GM12864 (cell line): ENCODE measurements around the gene PHLDB1.

Experiments
- DNase-seq: peaks from one replicate; pipeline ENCODE4 v3.0.0-alpha.2; 2011; ENCODE audit warnings: low read depth
- H3K4me3 ChIP-seq: 2 replicates; pipeline ENCODE4 v1.5.1; 2011; ENCODE audit warnings: mild to moderate bottlenecking, low read depth, low read length, control low read depth
- TF ChIP-seq, protein P1 (sequence below): IDR thresholded peaks from 2 replicates; pipeline ENCODE4 v1.5.1; 2011; ENCODE audit warnings: low read depth, mild to moderate bottlenecking, moderate library complexity, low read length, control low read depth, inconsistent platforms; ENCODE audit errors: missing control alignments

PHLDB1 gene

DNA sequence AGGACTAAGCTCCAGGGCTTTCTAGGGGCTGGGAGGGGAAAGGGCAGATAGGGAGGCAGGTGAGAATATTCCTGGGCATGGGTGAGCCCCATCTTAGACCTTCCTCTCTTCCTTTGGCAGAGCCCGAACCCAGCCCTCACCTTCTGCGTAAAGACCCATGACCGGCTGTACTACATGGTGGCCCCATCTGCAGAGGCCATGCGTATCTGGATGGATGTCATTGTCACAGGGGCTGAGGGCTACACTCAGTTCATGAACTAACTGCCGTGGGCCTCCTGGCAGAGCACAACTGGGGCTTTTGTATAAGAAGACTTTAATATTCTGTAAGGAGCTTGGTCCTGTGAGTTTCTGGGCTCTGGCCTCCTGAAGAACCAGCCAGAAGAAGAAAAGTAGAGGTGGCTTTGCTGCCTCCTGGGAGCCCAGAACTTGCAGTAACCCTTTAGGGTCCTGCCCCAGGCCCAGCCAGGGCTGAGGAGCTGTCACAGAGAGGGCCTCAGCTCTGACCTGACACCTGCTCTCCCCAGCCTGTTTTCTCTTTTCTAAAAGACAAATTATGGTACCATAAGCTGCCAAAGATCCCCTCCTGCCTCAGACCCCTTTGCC, 49.2 kb downstream of the PHLDB1 start:
- TF ChIP-seq, protein P1, sequence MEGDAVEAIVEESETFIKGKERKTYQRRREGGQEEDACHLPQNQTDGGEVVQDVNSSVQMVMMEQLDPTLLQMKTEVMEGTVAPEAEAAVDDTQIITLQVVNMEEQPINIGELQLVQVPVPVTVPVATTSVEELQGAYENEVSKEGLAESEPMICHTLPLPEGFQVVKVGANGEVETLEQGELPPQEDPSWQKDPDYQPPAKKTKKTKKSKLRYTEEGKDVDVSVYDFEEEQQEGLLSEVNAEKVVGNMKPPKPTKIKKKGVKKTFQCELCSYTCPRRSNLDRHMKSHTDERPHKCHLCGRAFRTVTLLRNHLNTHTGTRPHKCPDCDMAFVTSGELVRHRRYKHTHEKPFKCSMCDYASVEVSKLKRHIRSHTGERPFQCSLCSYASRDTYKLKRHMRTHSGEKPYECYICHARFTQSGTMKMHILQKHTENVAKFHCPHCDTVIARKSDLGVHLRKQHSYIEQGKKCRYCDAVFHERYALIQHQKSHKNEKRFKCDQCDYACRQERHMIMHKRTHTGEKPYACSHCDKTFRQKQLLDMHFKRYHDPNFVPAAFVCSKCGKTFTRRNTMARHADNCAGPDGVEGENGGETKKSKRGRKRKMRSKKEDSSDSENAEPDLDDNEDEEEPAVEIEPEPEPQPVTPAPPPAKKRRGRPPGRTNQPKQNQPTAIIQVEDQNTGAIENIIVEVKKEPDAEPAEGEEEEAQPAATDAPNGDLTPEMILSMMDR, result no peak
- no peak for DNase-seq

DNA sequence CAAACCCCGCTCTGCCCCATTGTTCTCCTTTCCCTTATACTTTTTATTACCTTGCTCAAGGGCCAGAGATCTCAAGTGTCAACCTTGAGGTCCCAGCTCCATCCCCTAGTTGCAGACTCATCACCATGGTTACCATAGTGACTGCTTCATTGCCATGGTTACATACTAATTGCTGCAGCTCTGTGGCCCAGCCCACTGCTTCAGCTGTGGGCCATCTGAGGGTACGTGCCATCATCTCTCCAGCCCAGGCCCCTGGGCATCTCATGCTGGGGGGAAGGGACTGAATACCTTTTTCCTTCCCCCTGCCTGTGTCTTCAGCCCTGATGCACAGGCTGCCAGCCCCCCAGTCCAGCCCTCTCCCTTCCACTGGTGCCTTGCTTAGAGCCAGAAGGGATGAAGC, 49.8 kb downstream of the PHLDB1 start:
- H3K4me3 ChIP-seq, result no peak overlapping the region
- no peak for DNase-seq
- TF ChIP-seq, protein P1, result no peak

More for the DNA sequence above, 49.2 kb downstream of the PHLDB1 start:
- H3K4me3 ChIP-seq, result no peak overlapping the region

DNA sequence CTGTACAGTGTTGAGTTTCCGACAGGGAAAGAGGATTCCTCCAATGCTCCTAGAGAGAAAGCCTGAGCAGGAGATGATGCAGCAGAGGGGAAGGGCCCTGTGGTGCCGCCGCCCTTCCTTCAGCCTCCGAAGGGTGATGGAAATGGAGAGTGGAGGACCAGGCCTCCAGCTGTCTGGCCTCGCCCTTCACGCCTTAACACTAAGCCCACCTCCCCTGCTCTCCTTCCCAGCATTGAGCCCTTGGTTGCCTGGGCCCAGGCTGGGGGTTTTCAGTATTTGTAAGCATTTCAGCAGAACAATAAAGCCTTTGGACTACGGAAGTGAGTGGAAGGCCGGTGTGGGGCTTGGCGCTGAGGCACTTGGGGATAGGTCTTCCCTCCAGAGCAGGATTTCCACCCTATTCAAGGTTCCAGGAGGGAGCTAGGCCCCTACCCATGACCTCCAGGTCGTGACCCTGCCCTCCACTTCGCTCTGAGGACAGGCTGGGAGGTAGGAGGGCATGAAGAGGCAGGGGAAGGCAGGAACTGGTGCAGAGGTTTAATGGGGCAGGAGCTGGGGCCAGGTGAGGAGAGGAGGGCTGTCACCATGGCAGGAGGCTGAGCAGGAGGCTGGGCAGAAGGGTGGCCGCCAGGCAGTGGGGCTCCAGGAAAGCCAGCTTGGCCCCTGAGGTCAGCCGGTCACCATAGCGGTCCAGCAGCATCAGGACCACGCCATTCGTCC, 50.5 kb downstream of the PHLDB1 start:
- TF ChIP-seq, protein P1, result no peak
- H3K4me3 ChIP-seq, result no peak overlapping the region
- DNase-seq, result no peak

DNA sequence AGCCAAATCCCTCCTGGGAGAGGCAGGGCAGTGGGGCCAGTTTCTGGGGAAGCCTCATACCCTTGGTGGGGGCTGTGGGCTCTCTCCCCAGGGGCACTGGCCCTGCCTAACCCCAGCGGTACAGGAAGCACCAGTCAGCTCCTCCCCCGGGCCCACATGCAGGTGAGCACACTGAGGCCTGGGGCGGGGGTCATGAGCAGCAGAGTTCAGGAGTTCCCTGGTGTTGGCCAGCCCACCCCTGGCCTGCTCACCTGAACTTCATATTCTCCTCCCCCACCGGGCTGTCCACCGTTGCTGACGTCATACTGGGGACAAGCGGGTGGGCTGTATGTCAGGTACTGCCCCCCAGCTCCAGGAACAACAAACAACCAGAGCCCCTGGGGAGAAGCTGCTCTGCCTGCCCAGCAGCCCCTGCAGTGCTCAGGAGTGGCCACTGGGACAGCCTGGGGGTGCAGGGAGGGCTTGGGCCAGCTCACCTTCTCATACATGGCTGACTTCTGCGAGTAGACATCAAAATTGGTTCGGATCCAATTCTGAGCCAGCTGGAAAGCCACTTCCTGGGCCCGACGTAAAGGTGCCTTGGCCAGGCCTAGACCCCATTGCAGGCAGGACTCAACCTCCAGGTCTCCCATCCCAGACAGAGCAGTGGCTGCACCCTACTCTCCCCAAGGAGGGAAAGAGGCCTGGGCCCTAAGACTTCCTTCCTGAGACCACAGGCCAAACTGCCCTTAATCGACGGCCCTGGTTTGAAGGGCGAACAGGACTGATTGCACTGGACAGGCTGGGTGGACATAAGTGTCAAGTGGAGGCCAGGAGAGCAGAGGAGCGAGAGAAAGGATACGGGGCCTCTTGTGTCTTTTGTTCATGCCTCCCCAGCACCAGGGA, 51.3 kb downstream of the PHLDB1 start:
- H3K4me3 ChIP-seq, result no peak overlapping the region
- TF ChIP-seq, protein P1, result peak; percentile 28
- DNase-seq, result no peak

DNA sequence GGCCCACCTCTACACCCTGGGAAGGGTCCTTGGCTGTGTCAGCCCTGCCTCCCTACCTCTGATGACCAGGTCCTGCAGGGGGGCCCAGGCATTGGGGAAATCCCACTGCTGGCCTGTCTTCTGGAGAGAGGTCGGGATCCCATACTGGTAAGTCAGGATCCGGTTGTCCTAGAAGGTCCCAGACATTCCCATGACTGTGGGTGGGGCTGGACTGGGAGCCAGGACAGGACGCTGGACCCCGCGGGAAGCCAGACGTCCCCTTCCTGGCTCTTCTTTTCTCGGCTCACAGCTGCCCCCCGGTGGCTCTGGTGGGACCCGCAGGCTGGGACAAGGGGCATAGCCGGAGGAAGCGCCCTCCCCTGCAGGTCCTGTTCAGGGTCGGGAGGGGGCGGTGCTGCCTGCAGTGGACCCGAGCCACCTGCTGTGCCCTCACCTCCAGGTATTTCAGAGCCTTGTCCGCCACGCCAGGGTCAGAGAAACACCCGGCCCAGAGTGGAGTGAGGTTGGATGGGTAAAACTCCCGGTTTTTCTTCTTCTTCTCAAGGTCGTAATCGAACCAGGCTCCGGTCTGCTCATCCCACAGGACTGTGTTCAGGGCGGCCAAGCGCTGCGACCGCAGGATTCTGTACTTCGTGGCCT, 52.0 kb downstream of the PHLDB1 start:
- peak; percentile 26 for DNase-seq
- TF ChIP-seq, protein P1, result peak; percentile 92
- no peak overlapping the region for H3K4me3 ChIP-seq

DNA sequence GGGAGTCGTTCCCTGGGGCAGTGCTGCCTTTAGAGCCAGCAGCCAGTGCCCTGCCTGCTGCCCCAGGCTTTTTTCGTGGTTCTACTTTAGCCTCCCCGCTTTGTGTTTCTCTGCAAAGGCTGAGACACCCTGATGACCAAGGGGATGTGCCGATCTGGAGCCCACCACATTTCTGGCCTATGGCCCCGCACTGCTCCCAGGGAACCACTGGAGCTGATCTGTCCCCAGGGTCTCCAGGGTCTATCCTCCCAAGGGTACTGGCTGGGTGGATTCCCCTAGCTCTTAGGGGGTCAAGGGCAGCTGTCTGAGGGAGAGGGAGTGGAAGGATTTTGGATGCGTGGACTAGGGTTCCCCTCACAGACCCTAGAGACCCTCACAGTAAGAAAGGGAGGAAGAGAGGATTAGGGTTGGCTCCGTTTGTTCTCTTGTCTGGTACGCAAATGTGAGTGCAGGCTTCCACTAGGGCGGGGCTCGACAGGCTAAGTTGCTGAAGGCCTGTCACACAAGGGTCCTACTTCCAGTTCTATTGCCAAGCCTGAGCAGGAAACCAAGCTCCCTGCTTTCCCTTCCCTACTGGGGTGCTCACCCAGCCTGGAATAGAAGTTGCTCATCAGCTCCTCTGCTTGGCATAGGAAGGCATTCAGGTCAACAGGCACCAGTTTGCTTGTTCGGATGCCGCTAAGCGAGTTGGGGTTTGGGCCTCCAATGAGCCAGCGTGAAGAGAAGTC, 52.7 kb downstream of the PHLDB1 start:
- DNase-seq, result no peak
- no peak overlapping the region for H3K4me3 ChIP-seq
- TF ChIP-seq, protein P1, result no peak
